Esophagus squamous epithelium (tissue), 5 donors: ENCODE data around the gene ACSM4. TPM values are rescaled to one million over a fixed set of nuclear protein-coding genes. Genes with fewer than 3 reads are reported as not detected.

Source experiments
- DNase-seq: peaks from one replicate; lab custom pipeline; 2025; lab: John Stamatoyannopoulos, UW
- H3K27ac ChIP-seq, 4 donors: fragments of 200-600 bp; sonication (generic); one replicate each; pipeline ENCODE4 v1.5.1; 2016 to 2019; ENCODE audit warnings: mild to moderate bottlenecking in 1 of 4
- H3K27me3 ChIP-seq, 4 donors: fragments of 200-600 bp; sonication (generic); 1 replicate in 3 of 4; 2 replicates in 1 of 4; pipeline versions ENCODE4 v1.5.1 to v1.6.0; 2017 to 2021; ENCODE audit warnings: antibody characterized with exemption in 1 of 4
- H3K36me3 ChIP-seq, 3 donors: fragments of 200-600 bp; sonication (generic); one replicate each; pipeline ENCODE4 v1.5.1; 2016 to 2019
- H3K4me1 ChIP-seq, 3 donors: fragments of 200-600 bp; sonication (generic); one replicate each; pipeline ENCODE4 v1.5.1; 2017 to 2019
- H3K4me3 ChIP-seq, 4 donors: fragments of 200-600 bp; sonication (generic); 1 replicate in 3 of 4; 2 replicates in 1 of 4; pipeline ENCODE4 v1.5.1; 2016 to 2019; ENCODE audit warnings: mild to moderate bottlenecking in 2 of 4, moderate library complexity in 1 of 4
- H3K9me3 ChIP-seq, 3 donors: fragments of 200-600 bp; sonication (generic); one replicate each; pipeline ENCODE4 v1.5.1; 2016 to 2019
- POLR2A ChIP-seq, 4 donors: fragments of 450-650 bp; IDR thresholded peaks; one replicate each; pipeline ENCODE4 v1.6.1; 2017; ENCODE audit warnings: antibody characterized with exemption in 4 of 4, mild to moderate bottlenecking in 4 of 4, moderate library complexity in 3 of 4
- WGBS, 2 donors: methylation state at CpG; one replicate each; pipeline ENCODE4 v1.1.5; 2018; 5-methylcytosine and 5-hydroxymethylcytosine counted together
- intact Hi-C: fragments of 100-400 bp; cut with DNase I; formaldehyde crosslinking; loops from one replicate; pipeline ENCODE4 v1.15.0; 2022
- total RNA-seq, 4 donors: library from RNA; depleted of rRNA; stranded (reverse); fragments of >200 nt; gene quantifications; one replicate each; pipeline ENCODE4 v1.1.0, GENCODE V29; 2016
- TF ChIP-seq, protein P1 (sequence below), 6 experiments: fragments of 450-650 bp in 4 of 6; fragments of 200-600 bp in 2 of 6; sonication (generic) in 2 of 6; IDR thresholded peaks; one replicate each; pipeline ENCODE4 v1.5.1; 2016 to 2019; ENCODE audit warnings: antibody characterized with exemption in 6 of 6, mild to moderate bottlenecking in 4 of 6, moderate library complexity in 4 of 6
- donor health status: DM: yes; HTN: yes; CAD: no.

The ACSM4 gene
- total RNA-seq, 4 donors from 2014 or later = not detected

DNA sequence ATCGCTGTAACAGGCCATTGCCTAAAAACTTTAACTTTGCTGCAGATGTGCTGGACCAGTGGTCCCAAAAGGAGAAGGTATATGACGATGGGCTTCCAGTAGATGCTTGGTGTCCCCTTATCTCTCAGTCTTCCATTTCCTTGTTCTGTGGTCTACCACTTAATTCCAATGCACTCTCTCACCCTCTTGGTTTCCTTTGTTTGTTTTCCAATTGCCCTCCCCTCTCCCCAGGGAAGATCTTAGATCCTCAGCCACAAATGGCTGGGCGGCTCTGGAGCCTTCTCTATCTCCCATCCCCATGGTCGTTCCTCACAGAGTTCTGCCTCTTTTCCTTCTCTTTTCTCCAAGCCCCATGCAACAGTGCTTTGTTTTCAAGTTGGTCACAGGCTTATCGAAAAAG, 584 bp downstream of the ACSM4 start:
- WGBS, 2 donors = 54 to 55% methylated on average over 5 of the region's 5 CpGs

DNA sequence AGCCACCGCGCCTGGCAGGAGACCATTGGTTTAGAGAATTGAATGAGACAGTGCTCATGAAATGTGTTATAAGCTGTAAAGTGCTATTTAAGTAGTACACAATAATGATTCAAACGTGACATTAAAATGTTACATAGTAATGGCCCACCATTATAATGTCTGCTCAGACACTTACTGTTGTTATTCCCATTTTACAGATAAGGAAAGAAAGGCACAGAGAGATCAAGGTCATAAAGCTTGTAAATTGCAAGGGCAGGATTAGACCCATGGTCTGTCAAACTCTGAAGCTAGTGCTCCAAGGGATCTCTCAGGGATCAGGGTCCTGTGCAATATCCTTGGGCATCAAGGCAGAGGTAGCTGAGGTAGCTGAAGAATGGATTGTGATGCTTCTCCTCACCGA, 6.2 kb downstream of the ACSM4 start:
- H3K4me1 ChIP-seq = no peaks in the 10 kb centered on the region
- TF ChIP-seq POLR2A (IDR thresholded peaks at IDR 0.05) = no peak
- TF ChIP-seq, protein P1, sequence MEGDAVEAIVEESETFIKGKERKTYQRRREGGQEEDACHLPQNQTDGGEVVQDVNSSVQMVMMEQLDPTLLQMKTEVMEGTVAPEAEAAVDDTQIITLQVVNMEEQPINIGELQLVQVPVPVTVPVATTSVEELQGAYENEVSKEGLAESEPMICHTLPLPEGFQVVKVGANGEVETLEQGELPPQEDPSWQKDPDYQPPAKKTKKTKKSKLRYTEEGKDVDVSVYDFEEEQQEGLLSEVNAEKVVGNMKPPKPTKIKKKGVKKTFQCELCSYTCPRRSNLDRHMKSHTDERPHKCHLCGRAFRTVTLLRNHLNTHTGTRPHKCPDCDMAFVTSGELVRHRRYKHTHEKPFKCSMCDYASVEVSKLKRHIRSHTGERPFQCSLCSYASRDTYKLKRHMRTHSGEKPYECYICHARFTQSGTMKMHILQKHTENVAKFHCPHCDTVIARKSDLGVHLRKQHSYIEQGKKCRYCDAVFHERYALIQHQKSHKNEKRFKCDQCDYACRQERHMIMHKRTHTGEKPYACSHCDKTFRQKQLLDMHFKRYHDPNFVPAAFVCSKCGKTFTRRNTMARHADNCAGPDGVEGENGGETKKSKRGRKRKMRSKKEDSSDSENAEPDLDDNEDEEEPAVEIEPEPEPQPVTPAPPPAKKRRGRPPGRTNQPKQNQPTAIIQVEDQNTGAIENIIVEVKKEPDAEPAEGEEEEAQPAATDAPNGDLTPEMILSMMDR (IDR thresholded peaks at IDR 0.05) = no peak
- no peaks in the 10 kb centered on the region for H3K27me3 ChIP-seq
- no peak overlapping the region for H3K4me3 ChIP-seq
- intact Hi-C loops = no loop called here
- no peaks in the 10 kb centered on the region for H3K36me3 ChIP-seq
- 81 to 98% methylated on average over 1 to 3 of the region's 4 CpGs for WGBS, 2 donors
- H3K27ac ChIP-seq = no peak overlapping the region
- no peak for DNase-seq
- no peaks in the 10 kb centered on the region for H3K9me3 ChIP-seq

More for the DNA sequence above, 584 bp downstream of the ACSM4 start:
- Histone ChIP-seq H3K9me3 (no peaks in the 10 kb centered on the region), H3K4me1 (no peaks in the 10 kb centered on the region), H3K27me3 (no peaks in the 10 kb centered on the region), H3K27ac (no peak overlapping the region), H3K36me3 (no peaks in the 10 kb centered on the region), H3K4me3 (no peak overlapping the region)
- TF ChIP-seq, protein P1 (IDR thresholded peaks at IDR 0.05) = no peak
- TF ChIP-seq POLR2A (IDR thresholded peaks at IDR 0.05) = no peak
- no peak for DNase-seq
- intact Hi-C loops = no loop called here

DNA sequence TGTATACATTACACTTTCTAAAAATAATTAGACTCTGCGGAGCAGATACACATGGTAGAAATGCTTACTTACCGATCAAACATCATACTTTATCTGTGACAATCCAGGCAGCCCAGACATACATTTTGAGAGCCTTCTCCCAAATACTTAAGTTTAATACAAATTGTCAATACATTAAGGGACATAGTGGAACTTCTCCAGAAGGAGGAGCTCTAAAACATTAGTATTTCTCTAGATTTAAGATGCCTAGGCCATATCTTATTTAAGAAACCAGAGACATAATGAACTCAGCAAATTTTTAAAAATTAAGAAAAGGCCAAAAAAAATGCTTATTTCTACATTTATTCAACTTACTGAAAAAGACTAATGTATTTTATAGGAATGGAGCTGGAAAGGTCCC, 16.1 kb downstream of the ACSM4 start:
- TF ChIP-seq, protein P1 (IDR thresholded peaks at IDR 0.05) = no peak
- no peak for TF ChIP-seq POLR2A (IDR thresholded peaks at IDR 0.05)
- Histone ChIP-seq H3K4me1 (no peaks in the 10 kb centered on the region), H3K4me3 (no peak overlapping the region), H3K9me3 (no peaks in the 10 kb centered on the region), H3K36me3 (no peaks in the 10 kb centered on the region), H3K27me3 (no peaks in the 10 kb centered on the region), H3K27ac (no peak overlapping the region)
- 84 to 90% methylated on average over 2 of the region's 2 CpGs for WGBS, 2 donors
- no peak for DNase-seq
- intact Hi-C loops = no loop called here

DNA sequence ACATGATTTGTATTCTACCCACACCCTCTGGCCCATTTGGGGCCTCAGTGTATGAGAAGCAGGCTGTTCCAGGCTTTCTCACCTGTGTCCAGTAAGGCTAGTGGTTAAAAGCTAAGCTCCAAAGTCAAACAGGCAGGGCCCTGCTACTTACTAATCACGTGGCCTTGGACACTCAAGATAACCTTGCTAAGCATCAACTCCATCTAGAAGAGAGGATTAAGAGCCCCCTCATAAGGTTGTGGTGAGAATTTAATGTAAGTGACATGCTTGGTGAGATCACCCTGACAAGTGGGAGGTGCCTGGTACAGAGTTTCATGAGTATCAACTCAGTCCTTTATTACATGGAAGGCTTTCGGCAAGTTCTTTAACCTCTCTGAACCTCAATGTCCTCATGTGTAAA, 17.8 kb downstream of the ACSM4 start:
- no peaks in the 10 kb centered on the region for H3K4me1 ChIP-seq
- intact Hi-C loops = no loop called here
- no peak overlapping the region for H3K4me3 ChIP-seq
- no peak overlapping the region for H3K27ac ChIP-seq
- H3K36me3 ChIP-seq = no peaks in the 10 kb centered on the region
- H3K27me3 ChIP-seq = no peaks in the 10 kb centered on the region
- DNase-seq = no peak
- H3K9me3 ChIP-seq = no peaks in the 10 kb centered on the region
- WGBS, 2 donors = 57 to 69% methylated on average over 2 of the region's 2 CpGs
- TF ChIP-seq POLR2A (IDR thresholded peaks at IDR 0.05) = no peak
- TF ChIP-seq, protein P1 (IDR thresholded peaks at IDR 0.05) = no peak

DNA sequence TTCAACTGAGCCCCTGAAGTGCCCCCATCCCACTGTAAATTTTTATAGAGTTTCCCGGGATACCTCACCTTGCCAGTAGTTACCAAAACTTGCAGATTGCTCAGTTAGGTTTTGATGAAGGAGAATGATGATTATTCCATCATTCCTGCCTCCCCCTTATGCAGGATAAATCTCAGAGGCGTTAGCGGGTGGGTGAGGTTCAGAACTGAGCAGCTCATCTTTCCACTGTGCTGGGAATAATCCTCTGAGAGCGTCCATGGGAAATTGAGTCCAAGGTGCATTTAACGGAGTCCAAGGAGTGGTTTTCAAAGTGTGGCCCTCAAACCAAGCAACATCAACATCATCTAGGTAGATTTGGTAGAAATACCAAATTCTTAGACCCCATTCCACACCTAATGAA, 18.7 kb downstream of the ACSM4 start:
- 81 to 88% methylated on average over 5 of the region's 5 CpGs for WGBS, 2 donors
- H3K36me3 ChIP-seq = no peaks in the 10 kb centered on the region
- intact Hi-C loops = no loop called here
- no peak overlapping the region for H3K27ac ChIP-seq
- no peak for TF ChIP-seq POLR2A (IDR thresholded peaks at IDR 0.05)
- TF ChIP-seq, protein P1 (IDR thresholded peaks at IDR 0.05) = no peak
- no peaks in the 10 kb centered on the region for H3K27me3 ChIP-seq
- H3K4me1 ChIP-seq = no peaks in the 10 kb centered on the region
- no peaks in the 10 kb centered on the region for H3K9me3 ChIP-seq
- no peak for DNase-seq
- H3K4me3 ChIP-seq = no peak overlapping the region
